K562 (cell line): ENCODE data around the gene ELMO1. TPM values are rescaled to one million over a fixed set of nuclear protein-coding genes. Genes with fewer than 3 reads are reported as not detected.

Experiments used
- ATAC-seq: fragments of 200-7000 bp; cut with Tn5 transposase; 3 replicates; pipeline ENCODE4 v1.9.1; 2020; ENCODE audit warnings: moderate library complexity
- BruUV-seq: library from RNA; stranded (reverse); fragments of 400-500 nt; replicated peaks from 2 replicates; lab custom pipeline; 2021; lab: Mats Ljungman, UMichigan
- CTCF ChIA-PET: fragments of 300-600 bp; formaldehyde crosslinking; extraction: SDS; loops from one replicate; lab custom pipeline; 2021; ENCODE audit warnings: low intra/inter-chr PET ratio; lab: Yijun Ruan, JAX
- POLR2A ChIA-PET: fragments of 300-600, 350-650 bp; sonication (Branson Sonifier 250); formaldehyde crosslinking; extraction: SDS; loops from one replicate; lab custom pipeline; 2021; ENCODE audit warnings: antibody characterized with exemption, inconsistent platforms; lab: Yijun Ruan, JAX
- DNase-seq, 4 experiments: peaks; one replicate each; pipeline versions ENCODE4 v3.0.0 to v3.0.0-alpha.2; 2011 to 2018; ENCODE audit warnings: low spot score in 3 of 4, mixed read lengths in 3 of 4; ENCODE audit errors: extremely low read depth in 1 of 4
- FAIRE-seq: peaks from 2 replicates; lab custom pipeline; 2011; peaks lifted over from hg19 to GRCh38; lab: Jason Lieb, UNC
- H2AFZ ChIP-seq: 2 replicates; pipeline ENCODE4 v1.6.0; 2011; ENCODE audit warnings: low read depth, low read length, control low read depth, inconsistent platforms
- H3K27ac ChIP-seq: fragments of 200-600 bp; 3 replicates; pipeline ENCODE4 v1.8.0; 2011; ENCODE audit warnings: low read depth, mild to moderate bottlenecking, control low read depth, inconsistent platforms, low read length, moderate library complexity, mixed read lengths; ENCODE audit errors: extremely low read depth
- H3K27me3 ChIP-seq, 2 experiments: fragments of 300-600 bp in 1 of 2; 2 replicates in 1 of 2; 3 replicates in 1 of 2; pipeline versions ENCODE4 v1.6.0 to v1.8.0; 2011; ENCODE audit warnings: inconsistent platforms in 2 of 2, low read length in 2 of 2, mild to moderate bottlenecking in 1 of 2, mixed read lengths in 1 of 2, moderate library complexity in 1 of 2; ENCODE audit not compliant: control insufficient read depth in 2 of 2, insufficient read depth in 2 of 2
- H3K36me3 ChIP-seq: fragments of 300-600 bp; 3 replicates; pipeline ENCODE4 v1.8.0; 2011; ENCODE audit warnings: mild to moderate bottlenecking, low read length, inconsistent platforms; ENCODE audit not compliant: control insufficient read depth, insufficient read depth
- H3K4me1 ChIP-seq, 2 experiments: fragments of 200-600 bp in 1 of 2; replicated peaks in 1 of 2; 2 replicates in 1 of 2; 3 replicates in 1 of 2; pipeline versions ENCODE4 v1.5.1 to v1.8.0; 2011; ENCODE audit warnings: inconsistent platforms in 2 of 2, low read length in 2 of 2, mild to moderate bottlenecking in 1 of 2, mixed read lengths in 1 of 2, moderate library complexity in 1 of 2; ENCODE audit not compliant: control insufficient read depth in 2 of 2, insufficient read depth in 2 of 2
- H3K4me2 ChIP-seq: 2 replicates; pipeline ENCODE4 v1.6.1; 2011; ENCODE audit warnings: low read length, control low read depth, inconsistent platforms, mixed read lengths; ENCODE audit not compliant: insufficient read depth
- H3K4me3 ChIP-seq: fragments of 200-600 bp; sonication (generic), shearing (Covaris generic); 2 replicates; pipeline ENCODE4 v1.5.1; 2016; ENCODE audit warnings: control low read depth, inconsistent platforms
- H3K79me2 ChIP-seq: fragments of 200-600 bp; 3 replicates; pipeline ENCODE4 v1.8.0; 2011; ENCODE audit warnings: low read length, inconsistent platforms; ENCODE audit not compliant: control insufficient read depth, insufficient read depth
- H3K9ac ChIP-seq, 2 experiments: 2 replicates each; pipeline versions ENCODE4 v1.6.0 to v1.6.1; 2011; ENCODE audit warnings: low read depth in 2 of 2, low read length in 2 of 2, control low read depth in 1 of 2, inconsistent platforms in 1 of 2, mild to moderate bottlenecking in 1 of 2, mixed read lengths in 1 of 2; ENCODE audit not compliant: insufficient read depth in 1 of 2
- H3K9me1 ChIP-seq: one replicate; pipeline ENCODE4 v1.6.0; 2011; ENCODE audit warnings: inconsistent platforms, mild to moderate bottlenecking, low read length, moderate library complexity; ENCODE audit not compliant: control insufficient read depth, insufficient read depth
- H3K9me3 ChIP-seq: replicated peaks from 2 replicates; pipeline ENCODE4 v1.5.1; 2011; ENCODE audit warnings: low read depth, low read length, inconsistent platforms; ENCODE audit not compliant: control insufficient read depth, insufficient read depth
- H4K20me1 ChIP-seq: replicated peaks from 2 replicates; pipeline ENCODE4 v1.6.1; 2011; ENCODE audit warnings: low read length, inconsistent platforms, mixed read lengths; ENCODE audit not compliant: control insufficient read depth, insufficient read depth
- BCOR ChIP-seq: fragments of 450-650 bp; IDR thresholded peaks from 2 replicates; pipeline ENCODE4 v1.6.1; 2016
- CEBPZ ChIP-seq: fragments of 150-350 bp; IDR thresholded peaks from 2 replicates; pipeline ENCODE4 v1.6.1; 2014; ENCODE audit warnings: low read depth, mild to moderate bottlenecking, low read length, borderline replicate concordance
- ELK3 ChIP-seq: fragments of 450-650 bp; formaldehyde crosslinking; IDR thresholded peaks from 2 replicates; pipeline ENCODE4 v1.4.0; 2020; ENCODE audit warnings: mild to moderate bottlenecking
- PHB ChIP-seq: fragments of 250-450 bp; sonication (Bioruptor Pico); IDR thresholded peaks from 2 replicates; pipeline ENCODE4 v1.5.0; 2021
- TCF7L2 ChIP-seq: fragments of 150-350 bp; IDR thresholded peaks from 2 replicates; pipeline ENCODE4 v1.6.1; 2016; ENCODE audit warnings: low read depth, mild to moderate bottlenecking, low read length, moderate library complexity
- TGIF2 ChIP-seq: sonication (generic); formaldehyde crosslinking; IDR thresholded peaks from 2 replicates; pipeline ENCODE4 v1.8.1; 2022; ENCODE audit warnings: mild to moderate bottlenecking, missing genetic modification reagents, moderate library complexity
- ZC3H11A ChIP-seq: IDR thresholded peaks from 2 replicates; pipeline ENCODE4 v1.6.1; 2012; ENCODE audit warnings: low read depth, low read length, improper control_type of control experiment
- ZNF121 ChIP-seq: sonication (generic); formaldehyde crosslinking; conservative IDR thresholded peaks from 2 replicates; pipeline ENCODE4 v1.8.0; 2022; ENCODE audit warnings: missing genetic modification reagents
- ZNF134 ChIP-seq: fragments of 250-450 bp; sonication (Bioruptor Pico); conservative IDR thresholded peaks from 2 replicates; pipeline ENCODE4 v1.4.0; 2020
- ZNF24 ChIP-seq: fragments of 450-650 bp; IDR thresholded peaks from 2 replicates; pipeline ENCODE4 v1.6.1; 2016
- ZNF696 ChIP-seq: fragments of 250-450 bp; sonication (Bioruptor Pico); conservative IDR thresholded peaks from 2 replicates; pipeline ENCODE4 v1.4.0; 2020; ENCODE audit warnings: mild to moderate bottlenecking, moderate library complexity
- ZNF764 ChIP-seq: fragments of 250-450 bp; sonication (Bioruptor Pico); IDR thresholded peaks from 2 replicates; pipeline ENCODE4 v1.4.0; 2020; ENCODE audit warnings: low read depth, mild to moderate bottlenecking, moderate library complexity
- WGBS: fragments of 100-300 bp; shearing (Covaris generic); methylation state at CpG from one replicate; pipeline ENCODE4 v1.1.6; 2016; ENCODE audit warnings: low coverage, mixed read lengths; ENCODE audit not compliant: insufficient coverage; ENCODE audit errors: missing lambda C conversion rate; 5-methylcytosine and 5-hydroxymethylcytosine counted together
- in situ Hi-C: fragments of 300-500 bp; cut with MboI; formaldehyde crosslinking; loops from 4 replicates; pipeline ENCODE4 v1.15.0; 2018; ENCODE audit warnings: inconsistent platforms, mixed read lengths
- intact Hi-C: fragments of 100-400 bp; cut with micrococcal nuclease; formaldehyde crosslinking; loops from 2 replicates; pipeline ENCODE4 v1.14.2; 2022
- polyA plus RNA-seq, 8 experiments: library from polyadenylated mRNA; depleted of rRNA in 4 of 8; stranded (reverse) in 5 of 8; unstranded in 3 of 8; fragments of >200 nt; fragmentation: Nextera tagmentation in 2 of 8; fragmentation: Illumina TruSeq in 1 of 8; extraction: Ambion mirVana in 2 of 8; extraction: Trizol in 1 of 8; gene quantifications; 2 replicates each; pipeline versions ENCODE4 v1.2.1 to v1.2.3, GENCODE V29; 2011 to 2014; ENCODE audit warnings: inconsistent platforms in 1 of 8, missing spikeins in 1 of 8
- total RNA-seq, 7 experiments: library from RNA; depleted of rRNA in 6 of 7; stranded (reverse); fragments of >200 nt in 6 of 7; fragmentation: Illumina TruSeq in 2 of 7; extraction: Trizol in 2 of 7; gene quantifications; 2 replicates each; pipeline versions ENCODE4 v1.2.1 to v1.2.3, GENCODE V29; 2011 to 2021; ENCODE audit warnings: low replicate concordance in 1 of 7
- TF ChIP-seq, protein P1 (sequence below): fragments of 250-450 bp; sonication (Bioruptor Pico); IDR thresholded peaks from 2 replicates; pipeline ENCODE4 v1.5.0; 2022; ENCODE audit warnings: mild to moderate bottlenecking
- TF ChIP-seq, protein P2 (sequence below): sonication (generic); formaldehyde crosslinking; IDR thresholded peaks from 2 replicates; pipeline ENCODE4 v1.8.0; 2022; ENCODE audit warnings: mild to moderate bottlenecking, missing genetic modification reagents

ELMO1 gene
- total and polyA plus RNA-seq, 9 of the 15 experiments (the other 6 are each of a cell fraction or from before 2014, with no cell fraction given): 0.36 to 7.2 (median 3.6) TPM

GRCh38 chr7:37100735-37101331, 347.8 kb downstream of the ELMO1 start (continued):
- TF ChIP-seq CEBPZ: no peak
- TF ChIP-seq, protein P1, sequence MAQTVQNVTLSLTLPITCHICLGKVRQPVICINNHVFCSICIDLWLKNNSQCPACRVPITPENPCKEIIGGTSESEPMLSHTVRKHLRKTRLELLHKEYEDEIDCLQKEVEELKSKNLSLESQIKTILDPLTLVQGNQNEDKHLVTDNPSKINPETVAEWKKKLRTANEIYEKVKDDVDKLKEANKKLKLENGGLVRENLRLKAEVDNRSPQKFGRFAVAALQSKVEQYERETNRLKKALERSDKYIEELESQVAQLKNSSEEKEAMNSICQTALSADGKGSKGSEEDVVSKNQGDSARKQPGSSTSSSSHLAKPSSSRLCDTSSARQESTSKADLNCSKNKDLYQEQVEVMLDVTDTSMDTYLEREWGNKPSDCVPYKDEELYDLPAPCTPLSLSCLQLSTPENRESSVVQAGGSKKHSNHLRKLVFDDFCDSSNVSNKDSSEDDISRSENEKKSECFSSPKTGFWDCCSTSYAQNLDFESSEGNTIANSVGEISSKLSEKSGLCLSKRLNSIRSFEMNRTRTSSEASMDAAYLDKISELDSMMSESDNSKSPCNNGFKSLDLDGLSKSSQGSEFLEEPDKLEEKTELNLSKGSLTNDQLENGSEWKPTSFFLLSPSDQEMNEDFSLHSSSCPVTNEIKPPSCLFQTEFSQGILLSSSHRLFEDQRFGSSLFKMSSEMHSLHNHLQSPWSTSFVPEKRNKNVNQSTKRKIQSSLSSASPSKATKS (CRISPR knock-in tag): no peak

GRCh38 chr7:37098762-37099161, 349.9 kb downstream of the ELMO1 start:
- POLR2A ChIA-PET: interaction anchor here (0.9 kb wide), 1 partner anchor 8 kb away, joined by 3 read pairs; no protein-coding TSS in a partner anchor
- H3K27ac ChIP-seq: no peak overlapping the region
- 8% methylated on average over 2 of the region's 2 CpGs for WGBS
- no peaks in the 10 kb centered on the region for H3K27me3 ChIP-seq
- no peaks in the 10 kb centered on the region for H3K79me2 ChIP-seq
- CTCF ChIA-PET: no interaction called here
- H3K36me3 ChIP-seq: no peaks in the 10 kb centered on the region
- DNase-seq (no peak), FAIRE-seq (no peak)
- BruUV-seq: no TSS peak
- H3K4me3 ChIP-seq: no peak overlapping the region
- in situ Hi-C loops: no loop called here
- H2AFZ ChIP-seq: no peak overlapping the region
- intact Hi-C loops: loop anchor here (5.0 kb wide), 1 partner anchor 99 kb away; no protein-coding TSS in a partner anchor
- H4K20me1 ChIP-seq: no peaks in the 10 kb centered on the region
- no peak overlapping the region for H3K9ac ChIP-seq
- H3K4me1 ChIP-seq: no peaks in the 10 kb centered on the region
- H3K4me2 ChIP-seq: no peak overlapping the region
- TF ChIP-seq ELK3 (CRISPR knock-in tag): no peak
- TF ChIP-seq, protein P2, sequence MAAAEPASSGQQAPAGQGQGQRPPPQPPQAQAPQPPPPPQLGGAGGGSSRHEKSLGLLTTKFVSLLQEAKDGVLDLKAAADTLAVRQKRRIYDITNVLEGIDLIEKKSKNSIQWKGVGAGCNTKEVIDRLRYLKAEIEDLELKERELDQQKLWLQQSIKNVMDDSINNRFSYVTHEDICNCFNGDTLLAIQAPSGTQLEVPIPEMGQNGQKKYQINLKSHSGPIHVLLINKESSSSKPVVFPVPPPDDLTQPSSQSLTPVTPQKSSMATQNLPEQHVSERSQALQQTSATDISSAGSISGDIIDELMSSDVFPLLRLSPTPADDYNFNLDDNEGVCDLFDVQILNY (CRISPR knock-in tag): no peak
- TF ChIP-seq ZC3H11A: no peak
- no peak for TF ChIP-seq ZNF134 (CRISPR knock-in tag)
- no peak for TF ChIP-seq ZNF696
- no peak for TF ChIP-seq BCOR
- TF ChIP-seq PHB (CRISPR knock-in tag): no peak
- no peak for TF ChIP-seq ZNF121 (CRISPR knock-in tag)
- TF ChIP-seq ZNF24: no peak
- no peak for TF ChIP-seq ZNF764 (CRISPR knock-in tag)
- TF ChIP-seq TCF7L2: no peak
- no peak for TF ChIP-seq TGIF2 (CRISPR knock-in tag)
- TF ChIP-seq, all 486 proteins: peak for 0
- H3K9me3 ChIP-seq: no peaks in the 10 kb centered on the region
- H3K9me1 ChIP-seq: no peaks in the 10 kb centered on the region
- ATAC-seq: no peak
